ENCODE results near the gene MECP2. TPM values are rescaled to one million over a fixed set of nuclear protein-coding genes. Genes with fewer than 3 reads are reported as not detected.
"Not testable (repeated sequence)": the region's sequence is repeated elsewhere in the genome, so short reads cannot be mapped to it uniquely, and the experiment has no call there.

Gene MECP2
- total RNA-seq (2022) (64.3 and 69.9 TPM in 2 replicates), Bru-seq, nascent RNA (percentile 86 among the genes with signal in this experiment), BruChase-seq, experiment 1, labeled RNA remaining after a 6-hour chase (percentile 89 among the genes with signal in this experiment), BruChase-seq, experiment 2, labeled RNA remaining after a 2-hour chase (percentile 88 among the genes with signal in this experiment)
- long read RNA-seq, full-length matches to known transcripts, result 16 of 41 reads
- long read RNA-seq, partial matches to known transcripts, result 0 of 41 reads
- long read RNA-seq, other reads (novel, unspliced or antisense), result 25 of 41 reads

- Mint-ChIP-seq H3K36me3 (ENCODE audit: insufficient read depth, unreplicated experiment) (peaks cover 35% of the 10 kb centered on the region), H3K4me3 (ENCODE audit: low read depth, unreplicated experiment) (peak within 1 kb of the TSS; percentile 88), H3K27ac (ENCODE audit: unreplicated experiment) (peak within 1 kb of the TSS; percentile 66), H3K27me3 (ENCODE audit: unreplicated experiment) (no peaks in the 10 kb centered on the region), H3K4me1 (ENCODE audit: low read depth, unreplicated experiment) (peaks cover 21% of the 10 kb centered on the region), H3K9me3 (ENCODE audit: low read depth, unreplicated experiment) (no peaks in the 10 kb centered on the region)
- CTCF ChIA-PET, result interaction anchor here (1.0 kb wide), 1 partner anchor 24 kb away, joined by 4 read pairs; no protein-coding TSS in a partner anchor
- intact Hi-C loops (cut with micrococcal nuclease; ENCODE audit: unreplicated experiment), result no loop called here
- TF ChIP-seq, protein P1, sequence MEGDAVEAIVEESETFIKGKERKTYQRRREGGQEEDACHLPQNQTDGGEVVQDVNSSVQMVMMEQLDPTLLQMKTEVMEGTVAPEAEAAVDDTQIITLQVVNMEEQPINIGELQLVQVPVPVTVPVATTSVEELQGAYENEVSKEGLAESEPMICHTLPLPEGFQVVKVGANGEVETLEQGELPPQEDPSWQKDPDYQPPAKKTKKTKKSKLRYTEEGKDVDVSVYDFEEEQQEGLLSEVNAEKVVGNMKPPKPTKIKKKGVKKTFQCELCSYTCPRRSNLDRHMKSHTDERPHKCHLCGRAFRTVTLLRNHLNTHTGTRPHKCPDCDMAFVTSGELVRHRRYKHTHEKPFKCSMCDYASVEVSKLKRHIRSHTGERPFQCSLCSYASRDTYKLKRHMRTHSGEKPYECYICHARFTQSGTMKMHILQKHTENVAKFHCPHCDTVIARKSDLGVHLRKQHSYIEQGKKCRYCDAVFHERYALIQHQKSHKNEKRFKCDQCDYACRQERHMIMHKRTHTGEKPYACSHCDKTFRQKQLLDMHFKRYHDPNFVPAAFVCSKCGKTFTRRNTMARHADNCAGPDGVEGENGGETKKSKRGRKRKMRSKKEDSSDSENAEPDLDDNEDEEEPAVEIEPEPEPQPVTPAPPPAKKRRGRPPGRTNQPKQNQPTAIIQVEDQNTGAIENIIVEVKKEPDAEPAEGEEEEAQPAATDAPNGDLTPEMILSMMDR (IDR thresholded peaks at IDR 0.05; ENCODE audit: unreplicated experiment), result no peak
- peak; percentile 95 for DNase-seq
- no TSS peak for BruUV-seq (replicated peaks)
Measured at GRCh38 chrX:154097589-154098541, at the start of gene MECP2. TSS of gene MECP2 (minus strand) at chrX:154097717.

- H3K9me3 Mint-ChIP-seq (ENCODE audit: low read depth, unreplicated experiment); H3K36me3 Mint-ChIP-seq (ENCODE audit: insufficient read depth, unreplicated experiment); DNase-seq; intact Hi-C loops (cut with micrococcal nuclease; ENCODE audit: unreplicated experiment); H3K27me3 Mint-ChIP-seq (ENCODE audit: unreplicated experiment); H3K4me3 Mint-ChIP-seq (ENCODE audit: low read depth, unreplicated experiment); CTCF ChIA-PET; H3K27ac Mint-ChIP-seq (ENCODE audit: unreplicated experiment); BruUV-seq (replicated peaks); H3K4me1 Mint-ChIP-seq (ENCODE audit: low read depth, unreplicated experiment): not testable (repeated sequence)
Measured at GRCh38 chrX:154144010-154144409, 46.5 kb upstream of the MECP2 start, which contains the start of gene OPN1LW. TSS of gene OPN1LW (plus strand) at chrX:154144243. CDS start at chrX:154144284, 41 bp downstream.

GRCh38 chrX:154142950-154143745 lies 45.6 kb upstream of the MECP2 start:
- H3K27me3 Mint-ChIP-seq (ENCODE audit: unreplicated experiment), result no peaks in the 10 kb centered on the region
- no peaks in the 10 kb centered on the region for H3K4me1 Mint-ChIP-seq (ENCODE audit: low read depth, unreplicated experiment)
- CTCF ChIA-PET, result interaction anchor here (0.6 kb wide), 1 partner anchor 51 kb away, joined by 5 read pairs; no protein-coding TSS in a partner anchor
- intact Hi-C loops (cut with micrococcal nuclease; ENCODE audit: unreplicated experiment), result no loop called here
- no peaks in the 10 kb centered on the region for H3K9me3 Mint-ChIP-seq (ENCODE audit: low read depth, unreplicated experiment)
- BruUV-seq (replicated peaks), result no TSS peak
- H3K27ac Mint-ChIP-seq (ENCODE audit: unreplicated experiment), result no peak overlapping the region
- TF ChIP-seq, protein P1 (IDR thresholded peaks at IDR 0.05; ENCODE audit: unreplicated experiment), result no peak
- no peak for DNase-seq
- H3K4me3 Mint-ChIP-seq (ENCODE audit: low read depth, unreplicated experiment), result no peak overlapping the region
- H3K36me3 Mint-ChIP-seq (ENCODE audit: insufficient read depth, unreplicated experiment), result no peaks in the 10 kb centered on the region

DNA sequence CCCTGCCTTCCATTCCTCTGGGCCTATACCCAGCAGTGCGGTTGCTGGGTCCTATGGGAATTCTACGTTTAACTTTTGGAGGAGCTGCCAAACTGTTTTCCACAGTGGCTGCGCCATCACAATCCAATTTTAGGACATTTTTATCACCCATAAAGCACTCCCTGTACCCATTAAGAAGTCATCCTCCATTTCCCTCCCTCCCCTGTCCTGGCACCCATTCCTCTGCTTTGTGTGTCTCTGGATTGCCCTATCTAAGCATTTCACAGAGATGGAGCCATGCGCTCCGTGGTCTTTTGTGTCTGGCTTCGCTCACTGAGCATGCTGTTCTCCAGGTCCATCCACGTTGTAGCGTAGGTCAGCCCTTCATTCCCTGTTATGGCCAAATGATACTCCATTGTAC lies 44.9 kb upstream of the MECP2 start:
- DNase-seq, result no peak
- H3K27ac Mint-ChIP-seq (ENCODE audit: unreplicated experiment), result no peak overlapping the region
- TF ChIP-seq, protein P1 (IDR thresholded peaks at IDR 0.05; ENCODE audit: unreplicated experiment), result no peak
- intact Hi-C loops (cut with micrococcal nuclease; ENCODE audit: unreplicated experiment), result no loop called here
- no peaks in the 10 kb centered on the region for H3K36me3 Mint-ChIP-seq (ENCODE audit: insufficient read depth, unreplicated experiment)
- no peaks in the 10 kb centered on the region for H3K4me1 Mint-ChIP-seq (ENCODE audit: low read depth, unreplicated experiment)
- BruUV-seq (replicated peaks), result no TSS peak
- CTCF ChIA-PET, result no interaction called here
- no peaks in the 10 kb centered on the region for H3K27me3 Mint-ChIP-seq (ENCODE audit: unreplicated experiment)
- no peaks in the 10 kb centered on the region for H3K9me3 Mint-ChIP-seq (ENCODE audit: low read depth, unreplicated experiment)
- no peak overlapping the region for H3K4me3 Mint-ChIP-seq (ENCODE audit: low read depth, unreplicated experiment)

Measured in Calu3 (cell line).